GM19372 (cell line): ENCODE measurements around the gene HTR3E.
"Not testable (repeated sequence)": the region's sequence is repeated elsewhere in the genome, so short reads cannot be mapped to it uniquely, and the experiment has no call there.

Experiments
- ATAC-seq: cut with Tn5 transposase; IDR thresholded peaks from one replicate; pipeline ENCODE4 v1.9.1; 2021; ENCODE audit warnings: mild to moderate bottlenecking, low read depth, moderate library complexity; ENCODE audit not compliant: unreplicated experiment

The HTR3E gene, protein sequence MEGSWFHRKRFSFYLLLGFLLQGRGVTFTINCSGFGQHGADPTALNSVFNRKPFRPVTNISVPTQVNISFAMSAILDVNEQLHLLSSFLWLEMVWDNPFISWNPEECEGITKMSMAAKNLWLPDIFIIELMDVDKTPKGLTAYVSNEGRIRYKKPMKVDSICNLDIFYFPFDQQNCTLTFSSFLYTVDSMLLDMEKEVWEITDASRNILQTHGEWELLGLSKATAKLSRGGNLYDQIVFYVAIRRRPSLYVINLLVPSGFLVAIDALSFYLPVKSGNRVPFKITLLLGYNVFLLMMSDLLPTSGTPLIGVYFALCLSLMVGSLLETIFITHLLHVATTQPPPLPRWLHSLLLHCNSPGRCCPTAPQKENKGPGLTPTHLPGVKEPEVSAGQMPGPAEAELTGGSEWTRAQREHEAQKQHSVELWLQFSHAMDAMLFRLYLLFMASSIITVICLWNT

DNA sequence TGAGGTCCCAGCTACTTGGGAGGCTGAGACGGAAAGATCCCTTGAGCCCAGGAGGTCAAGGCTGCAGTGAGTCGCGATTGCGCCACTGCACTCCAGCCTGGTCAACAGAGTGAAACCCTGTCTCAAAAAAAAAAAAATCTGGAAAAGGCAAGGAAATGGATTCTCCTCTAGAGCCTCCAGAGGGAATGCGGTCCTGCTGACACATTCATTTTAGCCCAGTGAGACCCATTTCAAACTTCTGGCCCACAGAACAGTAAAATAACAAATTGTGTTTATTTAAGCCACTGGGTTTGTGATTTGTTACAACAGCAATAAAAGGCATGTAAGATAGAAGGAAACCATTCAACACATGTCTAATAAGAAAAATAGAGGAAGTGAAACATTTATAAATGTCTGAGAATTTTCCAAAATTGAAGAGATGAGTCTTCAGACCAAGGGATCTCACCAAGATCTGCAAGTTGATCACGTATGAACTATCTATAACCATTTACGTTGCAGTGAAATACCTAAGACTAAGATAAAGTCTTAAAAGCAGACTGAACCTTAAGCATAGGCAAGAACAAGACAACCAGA, at the start of gene HTR3E:
TSS of gene HTR3E (plus strand) at position 254 of the 573 bp plus-strand sequence. CDS start 466 bp downstream, outside the sequence.
- ATAC-seq, result no peak

DNA sequence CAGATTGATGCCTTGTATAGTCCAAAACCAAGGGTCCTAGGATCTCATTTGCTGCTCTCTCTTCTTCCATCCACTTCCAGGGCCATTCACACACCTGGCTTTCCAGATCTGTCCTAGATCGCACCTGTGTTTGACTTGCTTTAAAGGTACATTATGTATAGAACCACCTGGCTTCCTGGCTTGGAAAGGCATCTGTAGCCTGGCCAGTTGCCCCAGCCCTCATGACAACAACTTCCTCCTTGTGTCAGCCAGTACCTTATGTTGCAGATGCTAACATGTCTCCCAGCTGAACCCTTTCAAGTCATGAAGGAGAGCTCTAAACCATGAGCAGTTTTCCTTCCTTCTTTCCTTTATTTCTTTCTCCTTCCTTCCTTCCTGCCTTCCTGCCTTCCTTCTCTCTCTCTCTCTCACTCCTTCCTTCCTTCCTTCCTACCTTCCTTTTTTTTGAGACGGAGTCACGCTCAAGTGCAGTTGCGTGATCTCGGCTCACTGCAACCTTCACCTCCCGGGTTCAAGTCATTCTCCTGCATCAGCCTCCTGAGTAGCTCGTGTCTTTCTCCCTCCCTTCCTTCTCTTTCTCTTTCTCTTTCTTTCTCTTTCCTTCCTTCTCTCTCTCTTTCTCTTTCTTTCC, 46.5 kb upstream of the HTR3E start:
- ATAC-seq, result no peak

DNA sequence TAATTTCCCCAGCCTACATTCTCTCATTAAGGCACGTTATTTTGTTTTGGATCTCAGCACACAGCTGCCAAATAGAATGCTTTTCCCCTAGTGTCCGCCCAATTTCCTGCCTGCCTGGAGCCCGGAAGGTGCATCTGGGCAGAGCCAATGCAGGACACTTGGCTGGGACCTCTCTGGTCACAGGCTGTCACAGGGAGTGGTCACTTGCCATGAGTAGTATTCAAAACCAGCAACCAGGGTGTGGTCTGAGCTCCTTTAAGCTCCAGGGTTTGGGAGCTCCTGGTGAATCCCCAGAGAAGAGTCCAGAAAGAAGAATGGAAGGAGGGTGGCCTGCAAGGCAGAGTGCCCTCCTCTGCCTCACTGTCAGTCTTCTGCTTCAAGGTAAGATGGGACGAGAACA, 44.1 kb upstream of the HTR3E start, which contains the start of gene HTR3C:
TSS of gene HTR3C (plus strand) at position 281 of the 400 bp plus-strand sequence. CDS start at position 315, 34 bp downstream.
- ATAC-seq, result no peak

DNA sequence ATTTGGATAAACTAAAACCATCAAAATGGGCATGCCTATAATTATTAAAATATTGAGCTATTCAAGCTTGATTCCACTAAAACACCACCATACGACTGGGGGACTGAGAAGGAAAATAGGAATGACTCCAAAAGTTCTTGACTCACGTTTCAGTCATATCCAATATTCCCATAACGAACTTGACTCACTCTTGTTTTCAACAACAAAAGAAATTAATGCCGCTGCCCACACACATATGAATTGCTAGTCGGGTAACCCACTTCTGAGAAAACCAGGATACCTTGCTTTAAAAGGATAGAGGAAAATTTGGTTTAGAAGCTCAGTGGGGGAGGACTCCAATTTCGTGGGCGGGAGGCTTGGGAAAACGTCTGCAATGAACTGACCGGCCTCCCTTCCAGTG, 38.8 kb upstream of the HTR3E start:
- ATAC-seq, result no peak

DNA sequence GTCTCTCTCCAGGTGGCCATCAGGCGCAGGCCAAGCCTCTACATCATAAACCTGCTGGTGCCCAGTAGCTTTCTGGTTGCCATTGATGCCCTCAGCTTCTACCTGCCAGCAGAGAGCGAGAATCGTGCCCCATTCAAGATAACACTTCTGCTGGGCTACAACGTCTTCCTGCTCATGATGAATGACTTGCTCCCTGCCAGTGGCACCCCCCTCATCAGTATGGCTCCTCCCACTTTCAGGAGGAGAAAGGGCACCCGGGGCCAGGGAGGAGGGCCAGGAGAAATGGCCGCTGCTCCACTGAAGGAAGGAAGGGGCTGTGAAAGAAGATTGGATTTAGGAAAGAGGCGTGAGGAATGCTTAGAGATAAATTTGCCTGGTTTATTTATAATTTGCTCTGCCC, 37.4 kb upstream of the HTR3E start:
- ATAC-seq, result no peak

DNA sequence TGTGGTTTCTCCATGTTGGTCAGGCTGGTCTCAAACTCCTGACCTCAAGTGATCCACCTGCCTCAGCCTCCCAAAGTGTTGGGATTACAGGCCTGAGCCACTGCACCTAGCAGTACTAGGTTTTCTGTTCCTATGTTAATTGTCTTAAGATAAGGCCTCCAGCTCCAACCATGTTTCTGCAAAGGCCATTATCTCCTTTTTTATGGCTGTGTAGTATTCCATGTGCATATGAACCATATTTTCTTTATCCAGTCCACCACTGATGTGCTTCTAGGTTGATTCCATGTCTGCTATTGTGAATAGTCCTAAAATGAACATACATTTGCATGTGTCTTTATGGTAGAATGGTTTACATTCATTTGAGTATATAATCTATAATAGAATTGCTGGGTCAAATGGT, 34.2 kb upstream of the HTR3E start:
- no peak for ATAC-seq

DNA sequence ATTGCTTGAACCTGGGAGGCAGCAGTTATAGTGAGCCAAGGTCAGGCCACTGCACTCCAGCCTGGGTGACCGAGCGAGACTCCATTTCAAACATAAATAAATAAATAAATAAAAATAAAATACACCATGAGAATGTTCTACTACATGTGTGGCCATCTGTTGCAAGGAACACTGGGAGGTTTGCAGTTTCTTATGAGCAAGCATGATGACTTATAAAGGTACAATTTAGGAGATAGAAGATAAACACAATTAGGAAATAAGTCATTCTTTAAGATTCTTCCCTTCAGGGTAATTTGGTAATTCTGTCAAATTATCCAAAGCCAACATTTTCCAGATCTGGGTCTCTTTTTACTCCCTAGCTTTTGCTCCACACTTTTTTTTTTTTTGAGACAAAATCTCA, 30.7 kb upstream of the HTR3E start:
- ATAC-seq, result no peak

DNA sequence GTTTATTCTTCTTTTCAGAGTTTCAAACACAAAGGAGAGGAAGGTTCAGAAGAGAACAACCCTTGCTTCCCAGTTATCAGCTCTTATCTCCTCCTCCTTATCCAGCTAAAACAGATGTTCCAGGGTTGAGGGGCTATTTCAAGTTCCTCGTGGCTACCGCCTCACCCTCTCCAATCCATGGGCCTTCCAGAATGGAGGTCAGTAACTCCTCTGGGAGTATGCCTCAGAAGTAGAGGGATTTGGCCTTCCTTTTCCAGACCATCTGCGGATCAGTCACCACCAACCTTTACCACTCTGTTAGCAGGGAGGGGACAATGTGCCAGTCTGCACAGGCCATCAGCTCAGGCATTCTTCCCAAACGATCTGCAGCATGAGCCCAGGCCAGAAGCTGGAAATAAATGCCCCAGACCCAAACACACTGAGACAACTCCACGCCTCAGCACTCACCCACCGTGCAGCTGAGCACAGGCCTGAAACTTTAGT, 29.2 kb upstream of the HTR3E start:
- no peak for ATAC-seq

DNA sequence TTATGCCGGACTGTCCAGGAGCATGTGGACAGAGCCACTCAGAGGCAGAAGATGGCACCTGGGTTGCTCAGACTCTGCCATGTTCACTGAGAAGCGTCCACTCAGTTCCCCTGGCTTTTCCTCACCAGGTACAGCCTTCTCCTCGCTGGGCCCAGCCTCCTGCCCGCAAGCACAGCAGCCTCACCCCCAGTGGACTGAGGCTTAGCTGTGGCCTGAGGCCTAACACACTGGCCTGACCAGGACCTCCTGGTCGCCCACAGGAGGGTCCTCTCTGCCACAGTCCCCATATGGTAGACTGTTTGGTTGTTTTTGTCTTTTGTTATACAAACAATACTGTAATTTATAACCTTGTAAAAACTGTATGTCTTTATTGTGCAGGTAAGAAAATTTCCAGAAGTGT, 28.5 kb upstream of the HTR3E start:
- no peak for ATAC-seq

DNA sequence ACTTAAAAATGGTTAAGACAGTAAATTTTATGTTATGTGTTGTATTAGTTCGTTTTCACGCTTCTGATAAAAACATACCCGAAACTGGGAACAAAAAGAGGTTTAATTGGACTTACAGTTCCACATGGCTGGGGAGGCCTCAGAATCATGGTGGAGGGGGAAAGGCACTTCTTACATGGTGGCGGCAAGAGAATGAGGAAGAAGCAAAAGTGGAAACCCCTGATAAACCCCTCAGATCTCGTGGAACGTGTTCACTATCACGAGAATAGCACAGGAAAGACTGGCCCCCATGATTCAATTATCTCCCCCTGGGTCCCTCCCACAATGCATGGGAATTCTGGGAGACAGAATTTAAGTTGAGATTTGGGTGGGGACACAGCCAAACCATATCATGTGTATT, 25.7 kb upstream of the HTR3E start:
- ATAC-seq, result not testable (repeated sequence)

DNA sequence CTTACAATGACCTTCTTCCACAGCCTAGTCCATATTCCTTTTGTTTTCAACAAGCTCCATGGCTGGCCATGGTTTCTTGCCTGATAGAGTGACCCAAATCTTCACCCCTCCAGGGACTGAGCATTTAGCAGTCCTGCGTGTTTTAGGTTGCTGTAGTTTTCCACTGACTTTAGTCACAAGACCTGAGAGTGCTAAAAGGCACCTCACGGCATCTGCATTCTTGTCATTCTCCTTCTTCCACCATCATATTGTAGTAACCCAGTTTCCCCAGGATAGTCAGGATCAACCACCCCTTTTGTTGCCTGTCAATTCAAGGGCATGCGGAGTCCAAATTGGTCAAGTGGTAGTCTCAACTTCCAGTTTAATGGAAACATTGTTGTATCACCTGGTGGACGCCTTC, 23.2 kb upstream of the HTR3E start:
- ATAC-seq, result no peak

DNA sequence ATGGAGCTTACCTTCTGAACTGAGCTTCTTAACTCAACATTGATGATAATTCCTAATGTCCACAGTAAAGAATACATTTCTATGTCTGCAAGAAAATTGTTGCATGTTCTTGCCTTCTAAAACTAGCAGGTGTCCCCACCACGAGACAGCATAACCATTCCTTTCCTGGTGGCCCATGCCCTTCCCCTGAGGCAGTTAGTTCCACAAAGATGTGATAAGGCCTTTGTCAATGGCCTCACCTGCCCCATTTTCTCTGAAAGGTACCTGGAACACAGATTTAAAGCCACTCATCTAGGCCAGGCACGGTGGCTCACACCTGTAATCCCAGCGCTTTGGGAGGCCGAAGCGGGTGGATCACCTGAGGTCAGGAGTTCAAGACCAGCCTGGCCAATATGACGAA, 21.0 kb upstream of the HTR3E start:
- no peak for ATAC-seq

DNA sequence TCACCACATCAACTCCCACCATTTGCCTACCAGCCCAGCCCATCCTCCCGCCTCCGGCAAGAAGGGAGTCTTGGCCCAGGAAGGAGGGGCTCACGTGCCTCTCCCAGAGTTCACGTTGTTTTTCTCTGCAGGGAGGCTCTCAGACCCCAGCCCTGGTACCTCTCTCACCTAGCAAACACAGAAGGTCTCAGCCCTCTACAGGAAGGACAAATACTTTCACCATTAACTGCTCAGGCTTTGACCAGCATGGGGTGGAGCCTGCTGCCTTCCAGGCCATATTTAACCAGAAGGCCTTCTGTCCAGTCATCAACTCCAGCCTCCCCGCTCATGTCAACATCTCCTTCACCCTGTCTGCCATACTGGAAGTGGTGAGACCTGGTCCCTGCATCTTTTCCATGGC, 19.0 kb upstream of the HTR3E start:
- no peak for ATAC-seq

DNA sequence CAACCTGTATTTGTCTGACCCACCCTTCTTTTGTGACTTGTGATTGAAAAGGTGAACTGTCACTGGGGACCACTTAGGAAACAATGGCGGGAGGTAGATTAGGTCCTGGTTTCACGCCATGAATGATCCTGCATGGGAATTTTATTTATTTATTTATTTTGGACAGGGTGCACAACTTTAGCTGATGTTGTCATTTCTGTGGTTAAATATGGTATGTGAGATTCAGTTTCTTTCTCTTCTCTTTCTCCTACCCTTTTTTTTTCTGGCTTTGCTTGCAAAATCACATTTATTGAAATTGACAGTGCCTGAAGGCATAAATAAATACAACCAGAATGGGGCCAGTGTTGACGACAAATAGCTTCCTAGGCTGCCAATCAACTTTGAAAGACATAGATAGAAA, 18.0 kb upstream of the HTR3E start:
- ATAC-seq, result no peak

DNA sequence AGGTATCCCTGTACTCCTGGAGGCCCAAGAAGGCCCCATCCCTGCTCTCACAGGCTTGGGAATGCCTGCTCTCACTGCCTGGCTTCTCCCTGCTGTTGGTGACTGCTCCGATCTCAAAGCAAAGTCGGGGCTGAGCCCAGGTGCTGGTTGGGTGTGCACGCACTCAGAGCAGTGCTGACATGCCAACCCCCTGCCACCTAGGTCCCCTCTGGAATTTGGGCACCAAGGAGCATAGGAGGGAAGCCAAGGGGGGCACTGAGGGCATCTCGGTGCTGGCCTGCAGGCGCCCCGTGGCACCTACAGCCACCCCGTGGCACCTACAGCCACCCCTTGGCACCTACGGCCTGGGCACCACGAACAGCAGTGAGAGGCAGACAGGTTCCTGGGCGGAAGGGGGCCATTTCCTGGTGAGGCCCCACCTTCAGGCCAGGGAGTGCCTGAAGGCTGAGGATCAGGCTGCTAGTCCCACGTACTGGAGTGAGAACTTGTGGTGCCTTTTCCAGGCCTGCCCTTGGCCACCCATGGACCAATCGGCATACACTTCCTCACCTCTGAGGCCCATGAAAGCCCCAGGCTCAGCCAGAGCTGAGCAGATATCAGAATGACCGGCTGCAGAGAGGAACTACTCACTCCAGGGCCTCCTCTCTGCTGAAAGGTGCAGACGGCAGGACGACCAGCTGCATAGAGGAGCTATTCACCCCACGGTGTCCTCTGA, 15.6 kb upstream of the HTR3E start:
- no peak for ATAC-seq

DNA sequence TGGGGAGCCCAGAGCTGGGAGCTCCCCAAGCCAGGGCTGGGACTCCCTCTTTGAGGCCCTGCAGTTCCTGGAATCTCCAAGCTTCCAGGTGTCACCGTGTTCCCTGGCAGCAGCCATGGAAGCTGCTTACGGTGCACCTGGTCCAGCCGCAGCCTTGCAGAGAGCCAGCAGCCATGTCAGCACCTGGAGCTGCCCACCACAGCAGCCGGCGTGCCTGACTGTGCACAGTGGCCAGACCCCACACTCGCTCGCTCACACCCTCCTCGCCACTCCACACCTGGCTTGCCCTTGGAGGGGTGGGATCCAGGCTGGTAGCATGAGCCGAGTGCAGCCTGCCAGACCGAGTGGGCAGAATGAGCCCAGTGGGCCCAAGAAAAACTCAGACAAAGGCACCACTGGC, 14.8 kb upstream of the HTR3E start:
- no peak for ATAC-seq

DNA sequence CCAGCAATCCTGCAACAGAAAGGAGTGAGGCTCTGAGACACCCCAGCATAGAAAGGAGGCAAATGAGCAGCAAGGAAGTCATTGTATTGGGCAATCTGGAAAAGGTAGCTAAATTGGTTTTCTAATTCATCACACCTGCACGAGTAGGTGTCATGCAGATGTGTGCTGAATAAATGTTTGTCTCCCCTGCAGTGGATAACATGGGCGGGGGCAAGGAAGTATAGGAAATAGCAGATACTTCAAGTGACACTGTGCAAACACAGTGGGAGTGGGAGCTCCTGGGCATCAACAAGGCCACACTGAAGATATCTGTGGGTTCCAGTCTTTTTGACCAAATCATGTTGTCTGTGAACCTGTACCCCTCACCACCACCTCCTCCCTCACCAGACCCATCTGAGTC, 14.4 kb upstream of the HTR3E start:
- no peak for ATAC-seq

DNA sequence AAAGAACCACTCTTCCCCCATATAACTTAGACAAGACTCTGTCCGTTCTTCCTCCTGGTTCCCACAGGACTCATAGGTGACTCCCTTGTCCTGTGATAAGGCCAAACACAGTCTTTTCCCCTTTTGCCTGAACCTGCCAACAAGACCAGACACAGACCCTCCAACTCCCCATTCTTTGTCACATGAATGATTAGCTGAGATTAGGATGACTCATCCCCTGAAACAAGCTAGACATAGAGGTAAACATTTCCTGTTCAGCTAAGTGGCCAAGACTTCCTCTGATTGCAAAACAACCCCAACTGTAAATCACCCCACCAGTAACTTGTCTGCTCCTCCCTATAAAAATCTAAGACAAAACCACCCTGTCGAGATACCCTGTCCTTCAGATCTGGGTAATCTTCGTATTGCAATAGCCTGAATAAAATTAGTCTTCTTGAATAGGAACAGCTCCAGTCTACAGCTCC, 11.4 kb upstream of the HTR3E start:
- ATAC-seq, result no peak

DNA sequence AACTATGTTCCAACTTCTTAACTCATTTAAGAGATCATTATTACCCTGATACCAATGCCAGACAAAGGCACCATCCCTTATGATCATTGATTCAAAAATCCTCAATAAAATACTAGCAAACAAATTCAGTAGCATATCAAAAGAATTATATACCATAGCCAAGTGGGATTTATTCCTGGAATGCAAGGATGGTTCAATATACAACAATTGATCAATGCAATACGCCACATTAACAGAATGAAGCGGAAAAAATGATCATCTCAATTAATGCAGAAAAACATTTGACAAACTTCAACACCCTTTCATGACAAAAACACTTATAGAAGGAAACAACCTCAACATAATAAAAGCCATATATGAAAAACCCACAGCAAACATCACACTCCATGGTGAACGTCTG, 4.7 kb upstream of the HTR3E start:
- no peak for ATAC-seq

DNA sequence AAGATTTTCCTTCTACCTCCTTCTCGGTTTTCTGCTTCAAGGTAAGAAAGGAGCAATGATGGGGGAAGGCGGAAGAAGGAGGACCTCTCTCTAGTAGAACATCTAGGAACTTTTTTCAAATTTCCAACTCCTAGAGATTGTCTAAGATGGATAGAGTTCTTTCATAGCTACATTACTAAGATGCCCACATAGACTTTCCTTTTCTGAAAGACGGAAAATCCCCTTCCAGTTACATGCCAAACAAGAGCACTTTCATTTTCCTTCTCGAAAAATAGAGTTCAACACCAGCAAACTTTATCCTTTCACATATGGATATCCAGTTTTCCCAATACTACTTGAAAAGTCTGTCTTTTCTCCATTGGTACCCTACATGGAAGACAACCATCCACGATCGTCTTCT, 692 bp downstream of the HTR3E start:
- no peak for ATAC-seq
